GM18520 (cell line): ENCODE results near the gene PRLR.
"Not testable (repeated sequence)": the region's sequence is repeated elsewhere in the genome, so short reads cannot be mapped to it uniquely, and the experiment has no call there.

Experiments
- ATAC-seq: cut with Tn5 transposase; IDR thresholded peaks from one replicate; pipeline ENCODE4 v1.9.1; 2021; ENCODE audit not compliant: unreplicated experiment

The PRLR gene

GRCh38 chr5:35045280-35045679 lies 185.0 kb downstream of the PRLR start:
- ATAC-seq: no peak

- ATAC-seq: no peak
Measured at GRCh38 chr5:35044649-35045048, 185.6 kb downstream of the PRLR start.

- ATAC-seq: no peak
Measured at GRCh38 chr5:35042781-35043180, 187.5 kb downstream of the PRLR start.

GRCh38 chr5:35041261-35041660 lies 189.0 kb downstream of the PRLR start:
- ATAC-seq: no peak

- no peak for ATAC-seq
Measured at GRCh38 chr5:35038891-35039290, 191.4 kb downstream of the PRLR start.

GRCh38 chr5:35036536-35036935 lies 193.8 kb downstream of the PRLR start:
- no peak for ATAC-seq

GRCh38 chr5:35035929-35036328 lies 194.4 kb downstream of the PRLR start:
- ATAC-seq: not testable (repeated sequence)

- ATAC-seq: no peak
Measured at GRCh38 chr5:35035271-35035670, 195.0 kb downstream of the PRLR start.

GRCh38 chr5:35032356-35032755 lies 197.9 kb downstream of the PRLR start:
- ATAC-seq: no peak

GRCh38 chr5:35031276-35031675 lies 199.0 kb downstream of the PRLR start:
- ATAC-seq: no peak

- ATAC-seq: no peak
Measured at GRCh38 chr5:35030426-35031100, 199.7 kb downstream of the PRLR start.

- ATAC-seq: no peak
Measured at GRCh38 chr5:35029333-35029732, 201.0 kb downstream of the PRLR start.

- no peak for ATAC-seq
Measured at GRCh38 chr5:35026941-35027340, 203.3 kb downstream of the PRLR start.

- no peak for ATAC-seq
Measured at GRCh38 chr5:35026280-35026840, 203.9 kb downstream of the PRLR start.

- ATAC-seq: no peak
Measured at GRCh38 chr5:35024911-35025510, 205.3 kb downstream of the PRLR start.

GRCh38 chr5:35023391-35024178 lies 206.7 kb downstream of the PRLR start:
- ATAC-seq: no peak

- no peak for ATAC-seq
Measured at GRCh38 chr5:35016174-35017051, 213.9 kb downstream of the PRLR start.

- ATAC-seq: no peak
Measured at GRCh38 chr5:35015063-35015462, 215.2 kb downstream of the PRLR start.

- ATAC-seq: no peak
Measured at GRCh38 chr5:35012796-35013195, 217.5 kb downstream of the PRLR start.

GRCh38 chr5:35012365-35012764 lies 217.9 kb downstream of the PRLR start:
- no peak for ATAC-seq

GRCh38 chr5:35010676-35011075 lies 219.6 kb downstream of the PRLR start:
- no peak for ATAC-seq
